H1 (cell line): ENCODE measurements around the gene WDR26.

Experiments
- CHD1 ChIP-seq: IDR thresholded peaks from 2 replicates; pipeline ENCODE4 v1.6.1; 2012; ENCODE audit warnings: low read depth, low read length, improper control_type of control experiment
- CTCF ChIP-seq, 3 experiments: IDR thresholded peaks; 1 replicate in 2 of 3; 2 replicates in 1 of 3; pipeline versions ENCODE4 v1.5.1 to v1.6.1; 2011; ENCODE audit warnings: low read length in 3 of 3, mild to moderate bottlenecking in 3 of 3, inconsistent platforms in 2 of 3, low read depth in 1 of 3, moderate library complexity in 1 of 3; ENCODE audit not compliant: insufficient read depth in 1 of 3; ENCODE audit errors: control extremely low read depth in 1 of 3
- GABPA ChIP-seq: IDR thresholded peaks from 2 replicates; pipeline ENCODE4 v1.6.1; 2011; ENCODE audit warnings: mild to moderate bottlenecking, low read length, moderate library complexity, borderline replicate concordance; ENCODE audit not compliant: insufficient read depth
- JUND ChIP-seq: IDR thresholded peaks from 2 replicates; pipeline ENCODE4 v1.6.1; 2011; ENCODE audit warnings: mild to moderate bottlenecking, improper control_type of control experiment, low read length
- MAX ChIP-seq: IDR thresholded peaks from 2 replicates; pipeline ENCODE4 v1.6.1; 2012; ENCODE audit warnings: inconsistent platforms
- POLR2A ChIP-seq, 2 experiments: IDR thresholded peaks; 1 replicate in 1 of 2; 2 replicates in 1 of 2; pipeline ENCODE4 v1.6.1; 2011; ENCODE audit warnings: low read depth in 2 of 2, low read length in 2 of 2, mild to moderate bottlenecking in 2 of 2; ENCODE audit errors: control extremely low read depth in 1 of 2
- POU5F1 ChIP-seq: IDR thresholded peaks from 2 replicates; pipeline ENCODE4 v1.6.1; 2011; ENCODE audit warnings: low read depth, mild to moderate bottlenecking, low read length, moderate library complexity
- RFX5 ChIP-seq: IDR thresholded peaks from 2 replicates; pipeline ENCODE4 v1.6.1; 2011; ENCODE audit warnings: low read depth, low read length, improper control_type of control experiment, borderline replicate concordance

GRCh38 chr1:224359207-224359606 is 75.4 kb downstream of the WDR26 start:
- no peak for TF ChIP-seq CHD1
- TF ChIP-seq POU5F1: no peak
- TF ChIP-seq CTCF (IDR thresholded peaks at IDR 0.05; ENCODE audit: control extremely low read depth in 1 of 3, insufficient read depth in 1 of 3, low read depth in 1 of 3, low read length in 3 of 3): no peak
- TF ChIP-seq GABPA: no peak
- TF ChIP-seq POLR2A (IDR thresholded peaks at IDR 0.05; ENCODE audit: control extremely low read depth in 1 of 2, low read depth in 2 of 2, low read length in 2 of 2): no peak
- TF ChIP-seq JUND: no peak
- no peak for TF ChIP-seq RFX5
- TF ChIP-seq MAX: no peak
